Subcutaneous adipose tissue (tissue), 4 donors: ENCODE results near the gene BRINP2. TPM values are rescaled to one million over a fixed set of nuclear protein-coding genes. Genes with fewer than 3 reads are reported as not detected.

Source experiments
- total RNA-seq, 4 donors: library from RNA; depleted of rRNA; stranded (reverse); fragments of >200 nt; gene quantifications; one replicate each; pipeline ENCODE4 v1.1.0, GENCODE V29; 2016
- TF ChIP-seq, protein P1 (sequence below): fragments of 450-650 bp; IDR thresholded peaks from one replicate; pipeline ENCODE4 v1.5.1; 2016; ENCODE audit warnings: low read depth, mild to moderate bottlenecking, control low read depth, antibody characterized with exemption, moderate library complexity

Gene BRINP2
- total RNA-seq, 4 donors from 2014 or later = 0.17 to 1.8 (median 0.70) TPM

DNA sequence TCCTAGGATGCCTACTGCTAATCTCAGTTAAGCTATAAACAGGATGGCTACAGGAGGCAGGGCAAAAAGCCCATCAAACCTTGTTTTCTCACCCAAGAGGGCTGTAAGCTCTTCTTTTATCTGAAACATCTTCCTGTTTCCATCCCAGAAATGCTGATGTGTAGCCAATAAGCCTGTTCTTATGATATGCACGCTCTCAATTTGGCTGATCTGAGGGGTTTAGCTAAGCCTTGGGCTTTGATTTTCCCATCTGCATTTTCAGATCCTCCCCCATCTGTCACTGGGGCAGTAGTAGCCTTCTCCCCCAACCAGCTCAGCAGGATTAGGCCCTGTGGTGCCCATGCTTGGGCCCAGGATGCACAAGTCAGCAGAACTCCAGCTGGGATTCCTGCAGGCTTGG is 105.0 kb downstream of the BRINP2 start:
- TF ChIP-seq, protein P1, sequence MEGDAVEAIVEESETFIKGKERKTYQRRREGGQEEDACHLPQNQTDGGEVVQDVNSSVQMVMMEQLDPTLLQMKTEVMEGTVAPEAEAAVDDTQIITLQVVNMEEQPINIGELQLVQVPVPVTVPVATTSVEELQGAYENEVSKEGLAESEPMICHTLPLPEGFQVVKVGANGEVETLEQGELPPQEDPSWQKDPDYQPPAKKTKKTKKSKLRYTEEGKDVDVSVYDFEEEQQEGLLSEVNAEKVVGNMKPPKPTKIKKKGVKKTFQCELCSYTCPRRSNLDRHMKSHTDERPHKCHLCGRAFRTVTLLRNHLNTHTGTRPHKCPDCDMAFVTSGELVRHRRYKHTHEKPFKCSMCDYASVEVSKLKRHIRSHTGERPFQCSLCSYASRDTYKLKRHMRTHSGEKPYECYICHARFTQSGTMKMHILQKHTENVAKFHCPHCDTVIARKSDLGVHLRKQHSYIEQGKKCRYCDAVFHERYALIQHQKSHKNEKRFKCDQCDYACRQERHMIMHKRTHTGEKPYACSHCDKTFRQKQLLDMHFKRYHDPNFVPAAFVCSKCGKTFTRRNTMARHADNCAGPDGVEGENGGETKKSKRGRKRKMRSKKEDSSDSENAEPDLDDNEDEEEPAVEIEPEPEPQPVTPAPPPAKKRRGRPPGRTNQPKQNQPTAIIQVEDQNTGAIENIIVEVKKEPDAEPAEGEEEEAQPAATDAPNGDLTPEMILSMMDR = no peak

DNA sequence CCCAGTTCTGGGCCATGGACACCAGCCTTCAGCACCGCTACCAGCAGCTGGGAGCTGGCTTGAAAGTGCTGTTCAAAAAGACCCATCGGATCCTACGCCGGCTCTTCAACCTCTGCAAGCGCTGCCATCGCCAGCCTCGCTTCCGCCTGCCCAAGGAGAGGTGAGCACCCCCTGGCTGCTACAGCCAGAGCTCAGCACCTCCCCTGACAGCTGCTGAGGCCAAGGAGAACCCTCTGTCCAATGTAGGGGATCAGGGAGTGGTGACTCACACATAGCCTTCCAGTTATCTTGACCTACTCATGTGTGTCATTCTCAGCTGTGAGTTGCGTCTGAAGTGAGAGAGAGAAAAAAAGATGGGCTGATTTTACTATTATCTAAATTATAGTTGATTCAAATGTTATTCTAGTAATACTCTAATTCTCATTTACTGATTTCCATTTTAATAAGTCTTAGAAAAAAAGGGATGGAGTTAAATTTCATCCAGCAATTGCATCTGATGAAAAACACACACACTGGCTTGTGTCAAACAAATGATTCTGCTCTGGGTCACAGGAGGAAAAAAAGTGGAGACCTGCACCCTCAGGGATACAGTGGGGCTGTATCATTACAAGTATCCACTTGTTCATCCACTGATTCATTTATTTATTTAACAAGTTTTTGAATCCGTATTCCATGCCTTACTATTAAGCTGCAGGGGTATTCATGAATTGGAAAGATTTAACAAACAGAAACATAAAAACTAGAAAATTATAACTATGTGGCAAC is 108.0 kb downstream of the BRINP2 start:
- TF ChIP-seq, protein P1 = no peak

DNA sequence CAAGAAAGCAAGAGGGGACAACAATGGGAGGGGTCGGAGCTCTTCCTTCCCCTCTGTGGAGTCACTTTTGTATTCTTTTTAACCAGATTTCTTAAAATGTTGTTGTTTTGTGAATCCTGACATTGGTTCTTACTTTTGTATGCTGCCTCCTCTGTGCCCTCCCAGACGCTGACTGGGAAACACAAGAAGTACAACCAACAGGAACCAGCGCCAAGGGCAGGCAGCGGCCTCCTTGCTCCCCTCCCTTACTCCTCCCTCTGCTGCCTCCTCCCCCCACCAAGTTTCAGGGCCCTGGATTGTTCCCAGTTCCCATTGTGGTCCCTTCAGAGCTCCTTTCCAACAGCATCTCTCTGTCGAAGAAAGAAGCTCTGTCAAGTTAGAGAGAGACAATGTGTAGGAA is 111.1 kb downstream of the BRINP2 start:
- TF ChIP-seq, protein P1 = no peak

DNA sequence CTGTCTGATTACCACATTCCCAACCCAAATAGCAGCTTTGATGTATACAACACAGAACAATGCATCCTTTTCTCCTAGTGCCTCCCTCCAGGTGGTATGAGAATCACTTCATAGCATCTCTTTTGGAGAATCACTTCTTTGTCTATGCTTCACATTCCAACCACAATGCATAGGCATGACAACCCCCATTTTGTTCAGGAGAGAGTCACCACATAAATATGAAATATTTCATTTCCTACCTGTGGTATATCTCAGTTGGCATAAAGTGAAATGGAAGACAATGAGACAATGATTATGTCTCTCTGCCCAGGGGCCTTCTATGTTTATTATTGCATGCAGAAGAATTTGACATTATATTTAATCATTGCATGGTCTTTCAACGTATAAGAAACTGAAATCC is 112.2 kb downstream of the BRINP2 start:
- TF ChIP-seq, protein P1 = no peak

DNA sequence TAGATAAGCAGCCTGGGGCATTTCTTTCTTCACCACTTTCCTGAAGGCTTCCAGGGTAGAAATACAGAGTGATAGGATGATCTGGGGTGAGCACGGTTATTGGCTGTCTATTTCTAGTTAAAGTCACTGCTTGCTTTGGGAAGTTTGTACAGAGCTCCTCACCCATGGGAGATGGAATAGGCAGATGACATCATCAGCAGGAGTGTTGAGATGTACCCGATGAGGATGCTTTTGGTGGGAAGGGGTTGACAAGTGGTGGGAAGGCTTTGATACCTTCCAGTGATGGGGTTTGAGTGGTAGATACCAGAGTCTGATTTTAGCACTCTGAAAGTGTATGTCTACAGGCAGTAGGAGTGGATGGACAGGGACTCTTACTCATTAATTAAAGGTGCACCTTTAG is 112.6 kb downstream of the BRINP2 start:
- TF ChIP-seq, protein P1 = no peak

DNA sequence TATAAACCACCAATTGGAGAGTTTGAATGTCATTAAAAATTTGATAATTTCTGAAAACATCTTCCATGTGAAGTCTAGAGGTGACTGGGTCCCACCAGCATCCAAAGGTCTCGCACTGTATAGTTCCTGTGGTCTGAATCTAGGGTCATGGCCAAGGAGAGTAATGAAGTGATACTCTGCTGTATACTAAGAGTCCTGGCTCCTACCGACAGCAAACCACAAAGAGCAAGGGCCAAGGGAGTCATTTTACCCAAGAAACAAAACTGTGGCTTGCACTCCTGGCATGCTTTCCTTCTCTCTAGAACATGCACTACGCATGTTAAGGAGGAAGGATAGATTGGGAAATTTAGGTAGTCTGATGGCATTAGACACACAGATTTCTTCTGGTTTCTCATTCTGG is 115.6 kb downstream of the BRINP2 start:
- TF ChIP-seq, protein P1 = no peak

DNA sequence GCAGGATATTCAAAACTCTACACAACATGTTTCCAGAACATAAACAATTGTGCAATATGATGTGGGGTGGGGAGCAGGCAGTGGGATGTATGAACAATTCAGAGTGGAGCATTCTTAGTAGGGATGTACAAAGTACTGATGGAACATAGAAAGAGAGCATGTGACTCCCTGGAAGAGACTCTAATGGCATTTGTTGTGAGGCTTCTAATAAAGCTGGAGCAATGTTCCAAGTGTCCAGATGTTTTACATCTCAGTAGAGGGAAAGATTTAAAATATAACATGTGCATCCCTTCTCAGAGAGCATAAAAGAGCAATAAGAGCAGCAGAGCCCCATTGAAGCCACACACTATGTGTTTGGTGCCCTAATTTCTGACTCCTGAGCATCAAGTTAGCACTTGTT is 116.5 kb downstream of the BRINP2 start:
- TF ChIP-seq, protein P1 = no peak
